C1 segment of cervical spinal cord (tissue), 14 donors: Measurements from ENCODE around the gene KCNQ1OT1.
"Not testable (repeated sequence)": the region's sequence is repeated elsewhere in the genome, so short reads cannot be mapped to it uniquely, and the experiment has no call there.

Source experiments
- DNase-seq, 14 donors: peaks; one replicate each; lab custom pipeline; 2025; lab: John Stamatoyannopoulos, UW

KCNQ1OT1 gene

DNA sequence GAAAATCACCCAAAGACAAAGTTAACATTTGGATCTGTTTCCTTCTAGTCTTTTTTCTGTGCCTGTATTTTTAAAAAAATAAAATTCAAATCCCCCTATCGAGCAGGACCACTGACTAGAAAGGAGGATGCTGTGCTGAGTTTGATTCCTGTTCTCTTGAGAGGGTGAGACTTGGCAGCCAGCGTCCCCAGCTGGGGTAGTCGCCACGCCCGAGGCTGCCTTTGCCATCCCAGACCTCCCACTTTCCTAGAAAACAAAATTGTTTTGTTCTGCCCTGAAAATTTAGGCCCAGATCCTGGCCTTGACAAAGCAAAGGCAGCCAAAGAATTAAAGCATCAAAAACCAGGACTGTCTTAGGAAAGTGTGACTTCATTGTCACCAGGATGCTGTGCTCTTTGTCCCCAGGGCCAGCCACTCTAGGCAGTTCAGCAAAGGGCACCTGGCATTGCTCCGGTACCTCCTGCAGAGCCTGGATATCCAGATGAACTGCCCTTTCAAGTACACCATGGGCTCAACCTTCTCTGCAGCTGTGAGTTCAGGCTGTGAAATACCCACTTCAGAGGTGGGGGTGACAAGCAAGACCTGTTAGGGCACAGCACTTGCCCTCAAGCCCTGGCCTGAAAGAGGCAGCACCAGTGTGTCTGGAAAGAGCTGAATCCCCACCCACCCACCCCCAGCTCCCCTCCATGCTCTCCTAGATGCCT is 44.6 kb downstream of the KCNQ1OT1 start:
- DNase-seq = no peak

DNA sequence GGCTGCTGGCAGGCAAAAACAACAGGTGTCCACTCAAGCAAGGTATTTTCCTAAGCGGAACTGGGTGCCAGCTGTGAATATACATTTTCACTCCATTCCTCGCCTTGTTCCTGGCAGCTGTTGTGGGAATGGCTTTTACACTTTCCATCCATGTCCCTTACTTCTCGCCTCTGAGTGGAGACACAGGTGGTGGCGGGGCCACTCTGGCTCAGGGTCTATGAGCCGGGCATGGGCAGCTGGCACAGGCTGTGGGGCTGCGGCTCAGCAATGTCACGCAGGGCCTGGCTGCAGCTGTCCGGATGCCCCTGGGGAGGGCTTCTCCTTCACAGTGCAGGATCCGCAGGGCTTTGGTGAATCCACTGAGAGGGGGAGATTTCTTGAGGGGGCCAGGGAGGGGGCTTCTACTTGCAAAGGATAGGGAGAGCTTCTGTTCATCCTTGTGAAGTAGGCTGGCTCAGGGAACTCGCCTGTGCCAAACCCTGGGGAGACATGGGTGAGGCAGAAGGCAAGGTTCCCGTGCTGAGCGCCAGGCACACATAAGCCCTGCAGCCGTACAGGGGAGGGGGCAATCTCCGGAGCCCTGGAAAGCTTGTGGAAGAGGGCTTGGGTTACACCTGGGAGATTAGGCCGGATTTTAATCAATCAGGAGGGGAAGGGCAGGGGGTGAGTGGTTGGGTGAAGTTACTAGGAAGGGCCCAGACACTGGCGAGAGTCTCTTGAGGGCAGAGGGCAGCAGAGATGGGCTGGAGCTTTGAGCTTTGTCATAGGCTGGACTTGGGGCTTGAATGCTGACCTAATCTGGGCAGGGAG is 45.7 kb downstream of the KCNQ1OT1 start:
- DNase-seq = no peak

GRCh38 chr11:2653198-2653551 is 46.6 kb downstream of the KCNQ1OT1 start:
- DNase-seq = no peak

DNA sequence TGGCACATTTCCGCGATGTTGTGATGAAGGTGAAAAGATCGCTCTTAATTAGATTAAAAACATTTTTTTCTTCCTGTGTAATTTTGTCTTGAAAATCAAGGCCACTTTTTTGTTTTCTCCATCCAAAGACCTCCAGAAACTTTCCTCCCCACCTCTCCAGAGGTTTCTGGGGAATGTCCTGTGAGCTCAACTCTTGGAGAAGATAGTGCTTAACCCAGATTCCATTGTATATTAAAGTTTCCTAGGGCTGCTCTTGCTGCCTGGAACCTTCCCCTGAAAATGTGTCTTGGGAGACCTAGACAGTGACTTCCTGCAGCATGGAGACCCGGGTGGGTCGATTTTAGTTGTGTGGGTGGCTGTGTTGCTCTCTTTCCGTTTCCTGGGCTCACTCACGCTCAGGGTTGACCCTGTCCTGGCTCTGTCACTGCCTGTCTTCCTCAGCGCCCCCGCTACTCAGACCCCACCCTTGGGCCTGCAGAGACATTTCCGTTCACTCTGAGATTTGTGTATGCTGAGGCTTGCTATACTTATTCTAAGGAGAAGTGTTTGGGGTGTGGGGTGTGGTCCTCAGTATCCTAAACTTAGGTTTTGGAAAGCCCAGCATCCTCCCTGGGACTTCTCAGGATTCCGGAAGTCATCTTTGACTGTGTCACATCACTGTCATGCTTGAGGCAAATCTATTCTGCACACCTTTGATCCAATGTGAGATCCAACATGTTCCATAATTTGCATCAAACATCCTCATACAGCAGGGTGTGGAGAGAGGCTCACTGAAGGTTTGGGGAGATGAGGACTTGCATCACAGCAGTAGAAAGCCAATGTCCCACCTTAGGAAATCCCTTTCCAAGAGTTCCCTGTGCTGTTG is 47.2 kb downstream of the KCNQ1OT1 start:
- no peak for DNase-seq

- DNase-seq = no peak
Observed at GRCh38 chr11:2651826-2652271, 47.9 kb downstream of the KCNQ1OT1 start.

DNA sequence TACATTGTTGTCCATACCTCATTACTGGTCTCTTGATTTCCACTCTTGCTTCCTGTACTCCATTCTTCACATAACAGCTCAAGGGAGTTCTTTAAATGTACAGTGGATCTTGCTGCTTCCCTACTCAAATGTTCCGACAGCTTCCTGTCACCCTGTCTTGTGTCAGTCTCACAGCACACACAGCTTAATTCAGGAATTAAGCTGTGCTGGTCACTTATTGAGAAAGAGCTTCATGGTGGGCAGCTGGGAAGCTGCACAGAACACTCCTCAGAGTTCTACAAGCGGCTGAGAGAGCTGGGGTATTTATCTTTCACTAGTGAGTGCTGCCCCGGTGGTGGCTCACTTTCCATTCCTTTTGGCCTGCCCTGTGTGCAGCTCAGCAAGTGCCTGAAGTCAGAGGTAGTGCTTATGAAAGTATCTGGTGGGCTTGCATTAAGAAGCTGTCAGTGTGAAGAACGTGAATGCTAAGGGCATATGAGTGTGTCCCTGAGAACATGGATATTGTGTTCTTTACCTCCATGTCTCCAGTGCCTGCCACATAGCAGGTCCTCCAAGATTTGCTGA is 48.7 kb downstream of the KCNQ1OT1 start:
- DNase-seq = no peak

GRCh38 chr11:2650343-2650867 is 49.4 kb downstream of the KCNQ1OT1 start:
- DNase-seq = no peak

GRCh38 chr11:2649848-2650247 is 49.9 kb downstream of the KCNQ1OT1 start:
- DNase-seq = no peak

DNA sequence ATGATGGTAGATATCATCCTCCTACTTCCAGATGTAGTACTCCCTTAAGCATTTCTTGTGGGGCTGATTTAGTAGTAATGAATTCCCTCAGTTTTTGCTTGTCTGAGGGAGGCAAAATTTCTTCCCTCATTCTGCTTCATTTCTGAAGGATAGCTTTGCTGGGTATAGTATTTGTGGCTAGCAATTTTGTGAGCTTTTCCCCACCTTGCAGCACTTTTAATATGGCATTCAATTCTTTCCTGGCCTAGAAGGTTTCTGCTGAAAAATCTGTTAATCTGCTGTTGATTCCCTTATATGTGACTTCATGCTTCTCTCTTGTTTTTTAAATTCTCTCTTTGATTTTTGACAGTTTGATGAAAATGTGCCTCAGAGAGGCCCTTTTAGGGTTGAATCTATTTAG is 50.4 kb downstream of the KCNQ1OT1 start:
- no peak for DNase-seq

DNA sequence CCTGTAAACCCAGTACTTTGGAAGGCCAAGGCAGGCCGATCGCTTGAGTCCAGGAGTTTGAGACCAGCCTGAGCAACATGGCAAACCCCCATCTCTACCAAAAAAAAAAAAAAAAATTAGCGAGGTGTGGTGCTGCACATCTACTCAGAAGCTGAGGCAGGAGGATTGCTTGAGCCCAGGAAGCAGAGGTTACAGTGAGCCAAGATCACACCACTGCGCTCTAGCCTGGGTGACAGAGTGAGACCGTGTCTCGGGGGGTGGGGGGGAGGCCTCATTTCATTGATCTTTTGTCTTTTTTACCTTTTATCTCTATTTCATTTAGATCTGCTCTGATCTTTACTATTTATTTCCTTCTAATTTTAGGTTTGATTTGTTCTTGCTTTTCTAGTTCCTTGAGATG is 51.8 kb downstream of the KCNQ1OT1 start:
- DNase-seq = no peak

DNA sequence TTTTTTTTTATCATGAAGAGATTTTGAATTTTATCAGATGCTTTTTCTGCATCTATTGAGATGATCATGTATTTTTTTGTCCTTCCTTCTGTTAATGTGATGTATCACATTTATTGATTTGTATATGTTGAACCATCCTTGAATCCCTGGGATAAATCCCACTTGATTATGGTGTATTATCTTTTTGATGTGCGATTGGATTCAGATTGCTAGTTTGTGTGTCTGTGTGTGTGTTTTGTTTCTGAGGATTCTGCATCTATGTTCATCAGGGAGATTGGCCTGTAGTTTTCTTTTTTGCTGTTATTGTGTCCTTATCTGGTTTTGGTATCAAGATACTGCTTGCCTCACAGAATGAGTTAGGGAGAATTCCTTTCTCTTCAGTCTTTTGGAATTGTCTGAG is 52.6 kb downstream of the KCNQ1OT1 start:
- no peak for DNase-seq

- DNase-seq = no peak
Observed at GRCh38 chr11:2645779-2646118, 54.0 kb downstream of the KCNQ1OT1 start.

GRCh38 chr11:2644844-2645778 is 54.7 kb downstream of the KCNQ1OT1 start:
- no peak for DNase-seq

- no peak for DNase-seq
Observed at GRCh38 chr11:2643746-2644145, 56.0 kb downstream of the KCNQ1OT1 start.

DNA sequence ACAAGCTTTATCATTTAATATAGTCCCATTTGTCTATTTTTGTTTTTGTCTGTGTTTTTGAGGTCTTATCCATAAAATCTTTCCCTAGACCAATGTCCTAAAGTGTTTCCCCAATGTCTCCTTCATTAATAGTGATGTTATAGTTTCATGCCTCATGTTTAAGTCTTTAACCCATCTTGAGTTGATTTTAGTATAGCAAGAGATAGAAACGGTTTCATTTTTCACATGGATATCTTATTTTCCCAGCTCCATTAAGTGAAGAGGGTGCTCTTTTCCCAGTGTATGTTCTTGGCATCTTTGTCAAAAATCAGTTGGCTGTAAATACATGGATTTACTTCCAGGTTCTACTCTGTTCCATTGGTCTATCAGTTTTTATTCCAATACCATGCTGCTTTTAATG is 58.2 kb downstream of the KCNQ1OT1 start:
- DNase-seq = no peak

DNA sequence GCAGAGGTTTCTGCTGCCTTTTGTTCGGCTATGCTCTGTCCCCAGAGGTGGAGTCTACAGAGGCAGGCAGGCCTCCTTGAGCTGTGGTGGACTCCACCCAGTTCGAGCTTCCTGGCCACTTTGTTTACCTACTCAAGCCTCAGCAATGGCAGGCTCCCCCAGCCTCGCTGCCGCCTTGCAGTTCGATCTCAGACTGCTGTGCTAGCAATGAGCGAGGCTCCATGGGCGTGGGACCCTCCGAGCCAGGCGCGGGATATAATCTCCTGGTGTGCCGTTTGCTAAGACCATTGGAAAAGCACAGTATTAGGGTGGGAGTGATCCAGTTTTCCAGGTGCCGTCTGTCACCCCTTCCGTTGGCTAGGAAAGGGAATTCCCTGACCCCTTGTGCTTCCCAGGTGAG is 60.0 kb downstream of the KCNQ1OT1 start:
- not testable (repeated sequence) for DNase-seq

DNA sequence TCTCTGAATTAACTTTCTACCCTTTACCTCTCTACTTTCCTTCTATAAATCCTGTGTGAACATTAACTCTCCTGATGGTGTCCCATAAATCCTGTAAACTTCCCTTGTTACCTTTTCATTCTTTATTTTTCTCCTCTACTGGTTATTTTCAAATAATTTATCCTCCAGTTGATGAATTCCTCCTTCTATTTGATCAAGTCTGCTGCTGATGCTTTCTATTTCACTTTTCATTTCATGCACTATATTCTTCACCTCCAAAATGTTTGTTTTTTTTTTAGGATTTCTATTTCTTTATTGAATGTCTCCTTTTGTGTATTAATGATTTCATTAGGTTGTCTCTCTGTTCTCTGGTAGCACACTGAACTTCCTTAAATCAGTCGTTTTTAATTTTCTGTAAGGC is 68.6 kb downstream of the KCNQ1OT1 start:
- no peak for DNase-seq

- DNase-seq = no peak
Observed at GRCh38 chr11:2630679-2631078, 69.1 kb downstream of the KCNQ1OT1 start.

- DNase-seq = no peak
Observed at GRCh38 chr11:2625183-2625582, 74.6 kb downstream of the KCNQ1OT1 start.

DNA sequence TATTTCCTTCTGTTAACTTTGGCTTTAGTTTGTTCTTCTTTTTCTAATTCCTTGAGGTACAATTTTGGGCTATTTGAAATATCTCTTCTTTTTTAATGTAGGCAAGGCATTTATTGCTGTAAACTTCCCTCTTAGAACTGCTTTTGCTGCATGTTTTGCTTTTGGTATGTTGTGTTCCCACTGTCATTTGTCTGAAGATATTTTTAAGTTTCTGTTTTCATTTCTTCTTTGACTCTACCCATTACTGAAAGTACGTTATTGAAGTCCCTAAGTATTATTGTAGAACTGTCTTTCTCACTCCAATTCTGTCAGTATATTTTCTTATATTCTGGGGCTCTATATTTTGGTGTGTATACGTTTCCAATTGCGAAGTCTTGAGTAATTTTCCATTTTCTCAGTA is 77.9 kb downstream of the KCNQ1OT1 start:
- no peak for DNase-seq
